Measurements from ENCODE around the gene CCR5AS.

Gene CCR5AS

GRCh38 chr3:46429250-46429649 lies 22.4 kb upstream of the CCR5AS start:
- Histone ChIP-seq H3K9ac (replicated peaks in 1 of 4; ENCODE audit: extremely low read depth in 1 of 4, low read depth in 3 of 4, low read length in 3 of 4) (no peak overlapping the region), H2BK15ac (ENCODE audit: low read length) (no peak overlapping the region), H2BK12ac (ENCODE audit: low read depth, low read length) (no peak overlapping the region), H3K4ac (replicated peaks; ENCODE audit: insufficient read length, low read depth, low read length) (no peak overlapping the region), H3K36me3 (ENCODE audit: control insufficient read depth in 2 of 4, insufficient read depth in 4 of 4, low read length in 3 of 4) (no peaks in the 10 kb centered on the region), H3K9me3 (ENCODE audit: insufficient read depth in 2 of 2, low read depth in 1 of 2, low read length in 1 of 2) (peaks cover 5% of the 10 kb centered on the region in 2 experiments; a peak in 3 of 4 replicates), H3K27ac (ENCODE audit: low read depth, low read length) (no peak overlapping the region), H3K4me1 (replicated peaks in 1 of 4; ENCODE audit: control insufficient read depth in 3 of 4, insufficient read depth in 4 of 4, low read length in 3 of 4) (peaks cover 0 to 4% (median 0%) of the 10 kb centered on the region in 4 experiments; a peak in 1 of 7 replicates), H2AFZ (ENCODE audit: low read length) (no peak overlapping the region), H3K4me2 (ENCODE audit: insufficient read depth in 1 of 2, low read depth in 2 of 2, low read length in 2 of 2) (no peak overlapping the region), H3K14ac (ENCODE audit: insufficient read length) (no peak overlapping the region), H4K5ac (ENCODE audit: insufficient read length, low read depth, low read length) (no peak overlapping the region), H4K20me1 (replicated peaks in 1 of 2; ENCODE audit: control insufficient read depth in 1 of 2, insufficient read depth in 2 of 2, low read length in 2 of 2) (no peaks in the 10 kb centered on the region), H2BK120ac (replicated peaks; ENCODE audit: low read depth, low read length) (no peak overlapping the region), H3K23ac (ENCODE audit: insufficient read length) (no peak overlapping the region), H3K56ac (replicated peaks; ENCODE audit: insufficient read length, low read depth, low read length) (no peak overlapping the region), H3K4me3 (ENCODE audit: extremely low read depth in 1 of 4, insufficient read depth in 2 of 4, low read depth in 3 of 4, low read length in 4 of 4) (no peak overlapping the region), H3K18ac (ENCODE audit: extremely low read depth, low read length) (no peak overlapping the region), H2AK5ac (ENCODE audit: low read depth, low read length) (no peak overlapping the region), H4K8ac (ENCODE audit: extremely low read depth, insufficient read depth, low read length) (no peak overlapping the region), H3K79me1 (ENCODE audit: low read depth, low read length) (no peaks in the 10 kb centered on the region; the same call in 1 of the 2 replicates), H2BK5ac (ENCODE audit: low read depth, low read length) (no peak overlapping the region), H3K23me2 (ENCODE audit: low read depth, low read length) (no peaks in the 10 kb centered on the region), H2BK20ac (ENCODE audit: low read length) (no peak overlapping the region), H4K91ac (replicated peaks; ENCODE audit: insufficient read length, low read length) (no peak overlapping the region), H3K79me2 (ENCODE audit: control insufficient read depth in 1 of 2, insufficient read depth in 2 of 2, low read length in 2 of 2) (no peaks in the 10 kb centered on the region), H3K27me3 (replicated peaks in 1 of 4; ENCODE audit: control insufficient read depth in 3 of 4, extremely low read depth in 1 of 4, insufficient read depth in 3 of 4, low read length in 3 of 4) (no peaks in the 10 kb centered on the region)
- DNase-seq (ENCODE audit: low read depth in 1 of 2, low spot score in 2 of 2) (no peak), FAIRE-seq (no peak)
- POLR2A ChIA-PET (ENCODE audit: partially characterized antibody), result no interaction called here
- CTCF ChIA-PET (ENCODE audit: partially characterized antibody), result interaction anchor here (0.8 to 4.6 kb wide), 12 partner anchors 10 to 461 kb away, joined by 3 to 31 read pairs (median 4); partner anchors contain the start of genes CCR5AS and CCRL2
- 93% methylated on average over 5 of the region's 5 CpGs; no CpG with 5 or more reads in 1 of the 2 experiments for WGBS, 2 experiments (ENCODE audit: extremely low coverage in 1 of 2, insufficient coverage in 1 of 2, insufficient read length in 1 of 2, insufficient replicate concordance in 2 of 2, low coverage in 1 of 2, low lambda C conversion rate in 2 of 2, missing lambda C conversion rate in 1 of 2)
- TF ChIP-seq YY1 (IDR thresholded peaks at IDR 0.05; ENCODE audit: low read depth, low read length), result peak; percentile 48; the same call in 1 of the 2 replicates
- no peak for TF ChIP-seq BACH1 (IDR thresholded peaks at IDR 0.05; ENCODE audit: low read length)
- no peak for TF ChIP-seq HDAC2 (IDR thresholded peaks at IDR 0.05; ENCODE audit: borderline replicate concordance in 1 of 2, low read depth in 2 of 2, low read length in 2 of 2)
- TF ChIP-seq CBX8 (IDR thresholded peaks at IDR 0.05; ENCODE audit: borderline replicate concordance, low read depth, low read length), result no peak
- no peak for TF ChIP-seq ZNF274 (IDR thresholded peaks at IDR 0.05; ENCODE audit: borderline replicate concordance, extremely low read depth, low read length)
